AG04449 (cell line): ENCODE measurements around the gene SGMS1.
"Not testable (repeated sequence)": the region's sequence is repeated elsewhere in the genome, so short reads cannot be mapped to it uniquely, and the experiment has no call there.

Source experiments
- CTCF ChIA-PET: fragments of 350-600 bp; formaldehyde crosslinking; extraction: SDS; loops from one replicate; lab custom pipeline; 2021; ENCODE audit warnings: antibody characterized with exemption; lab: Yijun Ruan, JAX
- POLR2A ChIA-PET: fragments of 400-600, 350-600 bp; formaldehyde crosslinking; extraction: SDS; loops from one replicate; lab custom pipeline; 2020; ENCODE audit warnings: antibody characterized with exemption, inconsistent platforms; lab: Yijun Ruan, JAX
- DNase-seq: peaks from one replicate; pipeline ENCODE4 v3.0.0-alpha.2; 2010; ENCODE audit warnings: low read depth, low spot score
- H3K4me3 ChIP-seq: 2 replicates; pipeline ENCODE4 v1.5.1; 2011; ENCODE audit warnings: low read depth, mild to moderate bottlenecking, control low read depth, low read length
- CTCF ChIP-seq: IDR thresholded peaks from one replicate; pipeline ENCODE4 v1.5.1; 2011; ENCODE audit warnings: mild to moderate bottlenecking, moderate library complexity, low read length, control low read depth, inconsistent platforms; ENCODE audit not compliant: insufficient read depth; ENCODE audit errors: missing control alignments

The SGMS1 gene

DNA sequence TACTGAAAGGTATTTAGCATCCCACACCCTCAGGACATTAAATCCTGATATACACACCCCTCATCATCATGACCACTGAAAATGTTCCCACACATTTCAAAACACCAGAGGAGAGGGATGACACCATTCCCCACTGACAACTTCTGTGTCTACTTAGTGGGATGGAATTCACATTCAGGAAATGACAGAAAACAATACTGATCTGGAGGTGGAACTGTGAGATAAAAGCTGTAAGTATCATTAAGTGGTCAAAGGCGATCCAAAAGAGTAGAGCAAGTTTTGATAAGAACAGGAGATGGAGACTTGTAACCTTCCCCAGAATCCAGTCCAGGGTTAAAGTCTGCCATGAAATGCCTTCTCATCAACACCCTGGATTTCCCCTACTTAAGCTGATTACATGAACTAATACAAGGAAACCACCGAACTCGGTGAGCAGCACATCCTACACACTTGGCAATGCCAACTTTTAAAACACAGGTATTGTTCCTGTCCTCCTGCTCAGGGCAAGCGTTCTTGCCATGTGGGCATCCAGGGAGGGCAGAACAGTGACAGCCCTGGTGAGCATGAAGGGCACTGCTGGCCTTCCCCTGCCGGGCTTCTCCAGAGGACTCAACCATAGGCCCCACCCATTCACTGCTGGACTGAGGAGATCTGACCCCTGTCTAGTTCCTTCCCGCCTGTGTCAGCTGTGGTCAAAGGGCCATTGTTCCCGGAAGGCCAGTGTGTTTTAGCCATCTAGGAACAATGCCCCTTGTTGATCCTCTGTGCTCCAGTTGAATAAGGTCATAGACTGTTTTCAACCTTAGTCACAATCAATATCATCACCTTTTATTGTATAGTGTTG, 85.0 kb downstream of the SGMS1 start:
- DNase-seq: no peak
- TF ChIP-seq CTCF: no peak
- POLR2A ChIA-PET: no interaction called here
- H3K4me3 ChIP-seq: no peak overlapping the region
- CTCF ChIA-PET: no interaction called here

GRCh38 chr10:50536617-50537240, 87.0 kb downstream of the SGMS1 start:
- no peak for TF ChIP-seq CTCF
- no peak overlapping the region for H3K4me3 ChIP-seq
- ChIA-PET POLR2A (interaction anchor here (0.5 to 0.6 kb wide), 2 partner anchors 82 to 88 kb away, joined by 4 read pairs; no protein-coding TSS in a partner anchor), CTCF (interaction anchor here (1.1 kb wide), 1 partner anchor 15 kb away, joined by 3 read pairs; no protein-coding TSS in a partner anchor)
- no peak for DNase-seq

DNA sequence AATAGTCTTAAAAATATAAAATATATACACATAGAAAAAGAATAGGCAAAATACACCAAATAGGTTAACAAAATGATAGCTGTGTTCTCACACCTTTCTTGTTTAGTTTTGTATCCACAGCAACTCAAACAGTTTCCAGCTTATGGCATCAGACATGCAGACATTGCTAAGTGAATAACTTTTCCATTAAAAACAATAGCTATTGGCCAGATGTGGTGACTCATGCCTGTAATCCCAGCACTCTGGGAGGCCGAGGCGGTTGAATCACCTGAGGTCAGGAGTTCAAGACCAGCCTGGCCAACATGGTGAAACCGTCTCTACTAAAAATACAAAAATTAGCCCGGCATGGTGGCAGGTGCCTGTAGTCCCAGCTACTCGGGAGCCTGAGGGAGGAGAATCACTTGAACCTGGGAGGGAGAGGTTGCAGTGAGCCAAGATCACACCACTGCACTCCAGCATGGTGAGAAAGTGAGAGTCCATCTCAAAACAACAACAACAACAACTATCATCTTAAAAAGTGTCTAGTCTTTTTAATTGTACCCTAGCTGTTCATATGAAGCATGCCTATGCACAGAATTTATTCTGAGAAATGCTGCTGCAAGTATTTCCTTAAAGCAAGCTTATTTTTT, 88.9 kb downstream of the SGMS1 start:
- ChIA-PET CTCF (interaction anchor here (1.2 kb wide), 1 partner anchor 10 kb away, joined by 3 read pairs; no protein-coding TSS in a partner anchor), POLR2A (interaction anchor here (1.0 kb wide), 1 partner anchor 88 kb away, joined by 3 read pairs; the partner anchor contains the start of gene SGMS1)
- H3K4me3 ChIP-seq: not testable (repeated sequence)
- DNase-seq: peak; percentile 33

GRCh38 chr10:50533296-50533695, 90.5 kb downstream of the SGMS1 start:
- no peak for TF ChIP-seq CTCF
- no peak overlapping the region for H3K4me3 ChIP-seq
- ChIA-PET CTCF (no interaction called here), POLR2A (no interaction called here)
- DNase-seq: no peak

- no peak overlapping the region for H3K4me3 ChIP-seq
- CTCF ChIA-PET: no interaction called here
- DNase-seq: no peak
- POLR2A ChIA-PET: no interaction called here
- TF ChIP-seq CTCF: no peak
These were observed 92.2 kb downstream of the SGMS1 start for GRCh38 chr10:50531388-50532077.

DNA sequence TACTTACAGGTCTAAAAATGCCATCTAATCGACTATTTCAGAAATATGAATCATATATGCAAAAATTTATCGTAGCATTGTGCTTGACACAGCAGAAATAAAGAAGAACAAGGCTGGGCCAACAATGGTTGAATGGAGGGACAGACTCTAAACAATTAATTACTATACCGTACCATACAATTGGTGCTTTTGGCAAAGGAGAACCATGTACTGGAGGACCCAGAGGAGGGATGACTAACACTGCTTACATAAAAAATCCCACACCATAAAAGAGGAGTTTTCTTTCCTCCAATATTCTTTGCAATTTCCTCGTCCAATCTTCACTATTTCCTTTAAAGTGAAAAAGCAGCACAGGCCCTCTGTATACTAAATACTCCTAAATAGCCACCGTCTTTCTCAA, 94.1 kb downstream of the SGMS1 start:
- ChIA-PET POLR2A (no interaction called here), CTCF (interaction anchor here (1.1 kb wide), 1 partner anchor 13 kb away, joined by 3 read pairs; no protein-coding TSS in a partner anchor)
- no peak for DNase-seq
- no peak for TF ChIP-seq CTCF
- H3K4me3 ChIP-seq: no peak overlapping the region
